K562 (cell line): ENCODE results near the gene PLXNB2. TPM values are rescaled to one million over a fixed set of nuclear protein-coding genes. Genes with fewer than 3 reads are reported as not detected.

ENCODE experiments used
- ATAC-seq: fragments of 200-7000 bp; cut with Tn5 transposase; 3 replicates; pipeline ENCODE4 v1.9.1; 2020; ENCODE audit warnings: moderate library complexity
- BruUV-seq: library from RNA; stranded (reverse); fragments of 400-500 nt; replicated peaks from 2 replicates; lab custom pipeline; 2021; lab: Mats Ljungman, UMichigan
- CTCF ChIA-PET: fragments of 300-600 bp; formaldehyde crosslinking; extraction: SDS; loops from one replicate; lab custom pipeline; 2021; ENCODE audit warnings: low intra/inter-chr PET ratio; lab: Yijun Ruan, JAX
- POLR2A ChIA-PET: fragments of 300-600, 350-650 bp; sonication (Branson Sonifier 250); formaldehyde crosslinking; extraction: SDS; loops from one replicate; lab custom pipeline; 2021; ENCODE audit warnings: antibody characterized with exemption, inconsistent platforms; lab: Yijun Ruan, JAX
- DNase-seq, 4 experiments: peaks; one replicate each; pipeline versions ENCODE4 v3.0.0 to v3.0.0-alpha.2; 2011 to 2018; ENCODE audit warnings: low spot score in 3 of 4, mixed read lengths in 3 of 4; ENCODE audit errors: extremely low read depth in 1 of 4
- FAIRE-seq: peaks from 2 replicates; lab custom pipeline; 2011; peaks lifted over from hg19 to GRCh38; lab: Jason Lieb, UNC
- H2AFZ ChIP-seq: 2 replicates; pipeline ENCODE4 v1.6.0; 2011; ENCODE audit warnings: low read depth, low read length, control low read depth, inconsistent platforms
- H3K27ac ChIP-seq: fragments of 200-600 bp; 3 replicates; pipeline ENCODE4 v1.8.0; 2011; ENCODE audit warnings: low read depth, mild to moderate bottlenecking, control low read depth, inconsistent platforms, low read length, moderate library complexity, mixed read lengths; ENCODE audit errors: extremely low read depth
- H3K27me3 ChIP-seq, 2 experiments: fragments of 300-600 bp in 1 of 2; 2 replicates in 1 of 2; 3 replicates in 1 of 2; pipeline versions ENCODE4 v1.6.0 to v1.8.0; 2011; ENCODE audit warnings: inconsistent platforms in 2 of 2, low read length in 2 of 2, mild to moderate bottlenecking in 1 of 2, mixed read lengths in 1 of 2, moderate library complexity in 1 of 2; ENCODE audit not compliant: control insufficient read depth in 2 of 2, insufficient read depth in 2 of 2
- H3K36me3 ChIP-seq: fragments of 300-600 bp; 3 replicates; pipeline ENCODE4 v1.8.0; 2011; ENCODE audit warnings: mild to moderate bottlenecking, low read length, inconsistent platforms; ENCODE audit not compliant: control insufficient read depth, insufficient read depth
- H3K4me1 ChIP-seq, 2 experiments: fragments of 200-600 bp in 1 of 2; replicated peaks in 1 of 2; 2 replicates in 1 of 2; 3 replicates in 1 of 2; pipeline versions ENCODE4 v1.5.1 to v1.8.0; 2011; ENCODE audit warnings: inconsistent platforms in 2 of 2, low read length in 2 of 2, mild to moderate bottlenecking in 1 of 2, mixed read lengths in 1 of 2, moderate library complexity in 1 of 2; ENCODE audit not compliant: control insufficient read depth in 2 of 2, insufficient read depth in 2 of 2
- H3K4me2 ChIP-seq: 2 replicates; pipeline ENCODE4 v1.6.1; 2011; ENCODE audit warnings: low read length, control low read depth, inconsistent platforms, mixed read lengths; ENCODE audit not compliant: insufficient read depth
- H3K4me3 ChIP-seq: fragments of 200-600 bp; sonication (generic), shearing (Covaris generic); 2 replicates; pipeline ENCODE4 v1.5.1; 2016; ENCODE audit warnings: control low read depth, inconsistent platforms
- H3K79me2 ChIP-seq: fragments of 200-600 bp; 3 replicates; pipeline ENCODE4 v1.8.0; 2011; ENCODE audit warnings: low read length, inconsistent platforms; ENCODE audit not compliant: control insufficient read depth, insufficient read depth
- H3K9ac ChIP-seq, 2 experiments: 2 replicates each; pipeline versions ENCODE4 v1.6.0 to v1.6.1; 2011; ENCODE audit warnings: low read depth in 2 of 2, low read length in 2 of 2, control low read depth in 1 of 2, inconsistent platforms in 1 of 2, mild to moderate bottlenecking in 1 of 2, mixed read lengths in 1 of 2; ENCODE audit not compliant: insufficient read depth in 1 of 2
- H3K9me1 ChIP-seq: one replicate; pipeline ENCODE4 v1.6.0; 2011; ENCODE audit warnings: inconsistent platforms, mild to moderate bottlenecking, low read length, moderate library complexity; ENCODE audit not compliant: control insufficient read depth, insufficient read depth
- H3K9me3 ChIP-seq: replicated peaks from 2 replicates; pipeline ENCODE4 v1.5.1; 2011; ENCODE audit warnings: low read depth, low read length, inconsistent platforms; ENCODE audit not compliant: control insufficient read depth, insufficient read depth
- H4K20me1 ChIP-seq: replicated peaks from 2 replicates; pipeline ENCODE4 v1.6.1; 2011; ENCODE audit warnings: low read length, inconsistent platforms, mixed read lengths; ENCODE audit not compliant: control insufficient read depth, insufficient read depth
- HLTF ChIP-seq: fragments of 450-650 bp; IDR thresholded peaks from 2 replicates; pipeline ENCODE4 v1.6.1; 2016
- NRF1 ChIP-seq, 2 experiments: fragments of 450-650 bp; IDR thresholded peaks in 1 of 2; conservative IDR thresholded peaks in 1 of 2; 2 replicates each; pipeline ENCODE4 v1.6.1; 2014; ENCODE audit warnings: mild to moderate bottlenecking in 2 of 2
- RAD21 ChIP-seq, 2 experiments: fragments of 250-450 bp in 1 of 2; fragments of 450-650 bp in 1 of 2; sonication (Bioruptor Pico) in 1 of 2; formaldehyde crosslinking in 1 of 2; IDR thresholded peaks in 1 of 2; conservative IDR thresholded peaks in 1 of 2; 2 replicates each; pipeline versions ENCODE4 v1.4.0 to v1.8.0; 2020 to 2022; ENCODE audit warnings: mild to moderate bottlenecking in 2 of 2, moderate library complexity in 1 of 2
- STAT5B ChIP-seq: fragments of 250-450 bp; sonication (Bioruptor Pico); IDR thresholded peaks from 2 replicates; pipeline ENCODE4 v1.8.0; 2021; ENCODE audit warnings: mild to moderate bottlenecking, inconsistent platforms
- TFAM ChIP-seq: fragments of 250-450 bp; sonication (Bioruptor Pico); conservative IDR thresholded peaks from 2 replicates; pipeline ENCODE4 v1.5.0; 2021; ENCODE audit warnings: mild to moderate bottlenecking, moderate library complexity
- ZBTB8A ChIP-seq: fragments of 450-650 bp; IDR thresholded peaks from 2 replicates; pipeline ENCODE4 v1.6.1; 2018; ENCODE audit warnings: mild to moderate bottlenecking, moderate library complexity; ENCODE audit not compliant: partially characterized antibody
- WGBS: fragments of 100-300 bp; shearing (Covaris generic); methylation state at CpG from one replicate; pipeline ENCODE4 v1.1.6; 2016; ENCODE audit warnings: low coverage, mixed read lengths; ENCODE audit not compliant: insufficient coverage; ENCODE audit errors: missing lambda C conversion rate; 5-methylcytosine and 5-hydroxymethylcytosine counted together
- in situ Hi-C: fragments of 300-500 bp; cut with MboI; formaldehyde crosslinking; loops from 4 replicates; pipeline ENCODE4 v1.15.0; 2018; ENCODE audit warnings: inconsistent platforms, mixed read lengths
- intact Hi-C: fragments of 100-400 bp; cut with micrococcal nuclease; formaldehyde crosslinking; loops from 2 replicates; pipeline ENCODE4 v1.14.2; 2022
- polyA plus RNA-seq, 8 experiments: library from polyadenylated mRNA; depleted of rRNA in 4 of 8; stranded (reverse) in 5 of 8; unstranded in 3 of 8; fragments of >200 nt; fragmentation: Nextera tagmentation in 2 of 8; fragmentation: Illumina TruSeq in 1 of 8; extraction: Ambion mirVana in 2 of 8; extraction: Trizol in 1 of 8; gene quantifications; 2 replicates each; pipeline versions ENCODE4 v1.2.1 to v1.2.3, GENCODE V29; 2011 to 2014; ENCODE audit warnings: inconsistent platforms in 1 of 8, missing spikeins in 1 of 8
- total RNA-seq, 7 experiments: library from RNA; depleted of rRNA in 6 of 7; stranded (reverse); fragments of >200 nt in 6 of 7; fragmentation: Illumina TruSeq in 2 of 7; extraction: Trizol in 2 of 7; gene quantifications; 2 replicates each; pipeline versions ENCODE4 v1.2.1 to v1.2.3, GENCODE V29; 2011 to 2021; ENCODE audit warnings: low replicate concordance in 1 of 7
- TF ChIP-seq, protein P1 (sequence below), 3 experiments: fragments of 200-800 bp in 1 of 3; sonication (Bioruptor generic) in 1 of 3; sonication (generic) in 1 of 3; formaldehyde crosslinking in 1 of 3; IDR thresholded peaks; 2 replicates each; pipeline versions ENCODE4 v1.6.1 to v1.8.0; 2016 to 2022; ENCODE audit warnings: mild to moderate bottlenecking in 2 of 3, missing compliant biosample characterization in 2 of 3, missing genetic modification characterization in 2 of 3, missing genetic modification reagents in 1 of 3
- TF ChIP-seq, protein P2 (sequence below): fragments of 200-800 bp; sonication (Bioruptor generic); IDR thresholded peaks from 2 replicates; pipeline ENCODE4 v1.6.1; 2017; ENCODE audit warnings: missing genetic modification characterization, missing compliant biosample characterization
- TF ChIP-seq, protein P3 (sequence below), 3 experiments: IDR thresholded peaks in 2 of 3; conservative IDR thresholded peaks in 1 of 3; 2 replicates each; pipeline ENCODE4 v1.5.1; 2011 to 2012; ENCODE audit warnings: low read length in 3 of 3, mild to moderate bottlenecking in 3 of 3, control low read depth in 2 of 3, improper control_type of control experiment in 1 of 3, inconsistent platforms in 1 of 3, low read depth in 1 of 3, mixed read lengths in 1 of 3, moderate library complexity in 1 of 3; ENCODE audit not compliant: insufficient read depth in 2 of 3

Gene PLXNB2
- total and polyA plus RNA-seq, 9 of the 15 experiments (the other 6 are each of a cell fraction or from before 2014, with no cell fraction given): 0.15 to 45.1 (median 13.6) TPM

DNA sequence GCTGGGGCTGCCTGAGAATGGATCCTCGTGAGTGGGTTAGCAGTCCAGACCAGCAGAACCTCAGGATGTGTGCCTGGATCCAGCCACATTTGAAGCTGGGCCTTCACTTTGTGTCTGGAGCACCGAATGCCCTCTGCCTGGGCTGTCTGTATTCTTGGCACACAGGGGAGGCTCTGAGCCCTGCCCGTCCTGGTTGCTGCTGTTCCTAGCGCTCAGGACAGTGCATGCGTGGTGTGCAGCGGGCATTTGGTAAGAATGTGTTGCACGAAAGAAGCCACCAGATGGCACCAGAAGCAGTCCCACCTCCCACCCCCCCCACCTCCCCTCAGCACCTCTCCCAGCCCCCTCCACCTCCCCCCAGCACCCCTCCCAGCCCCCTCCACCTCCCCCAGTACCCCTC lies 33.1 kb downstream of the PLXNB2 start:
- no peaks in the 10 kb centered on the region for H3K9me1 ChIP-seq
- H3K4me3 ChIP-seq: no peak overlapping the region
- intact Hi-C loops (loop anchor here (2.0 to 5.0 kb wide), 2 partner anchors 53 to 68 kb away; partner anchors contain the start of genes DENND6B and PPP6R2), in situ Hi-C loops (loop anchor here (5.0 kb wide), 1 partner anchor 53 kb away; the partner anchor contains the start of gene DENND6B)
- H3K9ac ChIP-seq: peak overlapping the region in 1 of 2 experiments; percentile 65; a peak in 1 of 4 replicates
- peak; percentile 29 to 64 (median 37) for DNase-seq
- FAIRE-seq: no peak
- ATAC-seq: peak; percentile 39
- no peaks in the 10 kb centered on the region for H3K27me3 ChIP-seq
- 40% methylated on average over 2 of the region's 7 CpGs for WGBS
- H3K4me1 ChIP-seq: peaks cover 3 to 59% of the 10 kb centered on the region in 2 experiments; a peak in 4 of 5 replicates
- H2AFZ ChIP-seq: no peak overlapping the region
- ChIA-PET CTCF (interaction anchor here (2.4 kb wide), 1 partner anchor 68 kb away, joined by 8 read pairs; the partner anchor contains the start of gene PPP6R2), POLR2A (no interaction called here)
- H3K27ac ChIP-seq: no peak overlapping the region
- no TSS peak for BruUV-seq
- H3K9me3 ChIP-seq: no peaks in the 10 kb centered on the region
- 0 out of 2 replicates have a peak overlapping the region, but pooled peaks have one; percentile 37 for H3K4me2 ChIP-seq
- no peaks in the 10 kb centered on the region for H3K79me2 ChIP-seq
- peaks cover 30% of the 10 kb centered on the region; the same call in 1 of the 3 replicates for H3K36me3 ChIP-seq
- no peaks in the 10 kb centered on the region for H4K20me1 ChIP-seq
- TF ChIP-seq, protein P1, sequence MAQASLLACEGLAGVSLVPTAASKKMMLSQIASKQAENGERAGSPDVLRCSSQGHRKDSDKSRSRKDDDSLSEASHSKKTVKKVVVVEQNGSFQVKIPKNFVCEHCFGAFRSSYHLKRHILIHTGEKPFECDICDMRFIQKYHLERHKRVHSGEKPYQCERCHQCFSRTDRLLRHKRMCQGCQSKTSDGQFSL (CRISPR knock-in tag; IDR thresholded peaks at IDR 0.05): peak; percentile 82
- TF ChIP-seq, protein P1 (tag; IDR thresholded peaks at IDR 0.05): no peak
- TF ChIP-seq STAT5B (no peak), RAD21 (CRISPR knock-in tag; conservative IDR thresholded peaks at IDR 0.05 in 1 of 2, IDR thresholded peaks at IDR 0.05 in 1 of 2) (0 out of 4 replicates have a peak, but pooled peaks of 1 of the 2 experiments have one; percentile 15), HLTF (no peak), NRF1 (conservative IDR thresholded peaks at IDR 0.05 in 1 of 2, IDR thresholded peaks at IDR 0.05 in 1 of 2) (0 out of 4 replicates have a peak, but pooled peaks of 1 of the 2 experiments have one; percentile 19), TFAM (CRISPR knock-in tag) (no peak), ZBTB8A (no peak)
- TF ChIP-seq, protein P2, sequence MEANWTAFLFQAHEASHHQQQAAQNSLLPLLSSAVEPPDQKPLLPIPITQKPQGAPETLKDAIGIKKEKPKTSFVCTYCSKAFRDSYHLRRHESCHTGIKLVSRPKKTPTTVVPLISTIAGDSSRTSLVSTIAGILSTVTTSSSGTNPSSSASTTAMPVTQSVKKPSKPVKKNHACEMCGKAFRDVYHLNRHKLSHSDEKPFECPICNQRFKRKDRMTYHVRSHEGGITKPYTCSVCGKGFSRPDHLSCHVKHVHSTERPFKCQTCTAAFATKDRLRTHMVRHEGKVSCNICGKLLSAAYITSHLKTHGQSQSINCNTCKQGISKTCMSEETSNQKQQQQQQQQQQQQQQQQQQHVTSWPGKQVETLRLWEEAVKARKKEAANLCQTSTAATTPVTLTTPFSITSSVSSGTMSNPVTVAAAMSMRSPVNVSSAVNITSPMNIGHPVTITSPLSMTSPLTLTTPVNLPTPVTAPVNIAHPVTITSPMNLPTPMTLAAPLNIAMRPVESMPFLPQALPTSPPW: peak; percentile 60
- TF ChIP-seq, protein P3, sequence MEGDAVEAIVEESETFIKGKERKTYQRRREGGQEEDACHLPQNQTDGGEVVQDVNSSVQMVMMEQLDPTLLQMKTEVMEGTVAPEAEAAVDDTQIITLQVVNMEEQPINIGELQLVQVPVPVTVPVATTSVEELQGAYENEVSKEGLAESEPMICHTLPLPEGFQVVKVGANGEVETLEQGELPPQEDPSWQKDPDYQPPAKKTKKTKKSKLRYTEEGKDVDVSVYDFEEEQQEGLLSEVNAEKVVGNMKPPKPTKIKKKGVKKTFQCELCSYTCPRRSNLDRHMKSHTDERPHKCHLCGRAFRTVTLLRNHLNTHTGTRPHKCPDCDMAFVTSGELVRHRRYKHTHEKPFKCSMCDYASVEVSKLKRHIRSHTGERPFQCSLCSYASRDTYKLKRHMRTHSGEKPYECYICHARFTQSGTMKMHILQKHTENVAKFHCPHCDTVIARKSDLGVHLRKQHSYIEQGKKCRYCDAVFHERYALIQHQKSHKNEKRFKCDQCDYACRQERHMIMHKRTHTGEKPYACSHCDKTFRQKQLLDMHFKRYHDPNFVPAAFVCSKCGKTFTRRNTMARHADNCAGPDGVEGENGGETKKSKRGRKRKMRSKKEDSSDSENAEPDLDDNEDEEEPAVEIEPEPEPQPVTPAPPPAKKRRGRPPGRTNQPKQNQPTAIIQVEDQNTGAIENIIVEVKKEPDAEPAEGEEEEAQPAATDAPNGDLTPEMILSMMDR (IDR thresholded peaks at IDR 0.05 in 2 of 3, conservative IDR thresholded peaks at IDR 0.05 in 1 of 3; ENCODE audit: insufficient read depth in 2 of 3, low read depth in 1 of 3, low read length in 3 of 3): peak; percentile 21 to 46 (median 36); a peak in 4 of 6 replicates
